ENCODE measurements around the gene BFSP1.

BFSP1 gene

GRCh38 chr20:17465236-17465635 is 65.9 kb downstream of the BFSP1 start:
- DNase-seq (ENCODE audit: low read depth): no peak

DNA sequence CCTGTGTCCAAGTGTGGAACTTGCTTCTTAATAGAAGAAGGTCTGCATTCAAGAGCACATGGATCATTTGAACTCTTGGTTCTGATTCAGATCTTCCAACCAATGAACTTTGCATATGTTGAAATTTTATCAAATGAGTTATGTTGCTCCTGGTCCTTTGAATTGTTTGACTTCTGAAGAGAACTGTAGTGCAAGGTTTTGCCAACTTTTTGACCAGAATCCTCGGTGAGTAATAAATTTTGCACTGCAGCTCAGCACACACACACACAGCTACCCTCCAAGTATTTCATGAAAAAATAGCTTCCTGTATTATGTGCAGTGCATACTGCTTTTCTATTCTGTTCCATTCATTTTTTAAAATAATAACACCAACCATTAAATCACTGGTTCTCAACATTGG is 67.5 kb downstream of the BFSP1 start:
- DNase-seq (ENCODE audit: low read depth): peak; percentile 22

GRCh38 chr20:17461941-17462340 is 69.2 kb downstream of the BFSP1 start:
- no peak for DNase-seq (ENCODE audit: low read depth)

DNA sequence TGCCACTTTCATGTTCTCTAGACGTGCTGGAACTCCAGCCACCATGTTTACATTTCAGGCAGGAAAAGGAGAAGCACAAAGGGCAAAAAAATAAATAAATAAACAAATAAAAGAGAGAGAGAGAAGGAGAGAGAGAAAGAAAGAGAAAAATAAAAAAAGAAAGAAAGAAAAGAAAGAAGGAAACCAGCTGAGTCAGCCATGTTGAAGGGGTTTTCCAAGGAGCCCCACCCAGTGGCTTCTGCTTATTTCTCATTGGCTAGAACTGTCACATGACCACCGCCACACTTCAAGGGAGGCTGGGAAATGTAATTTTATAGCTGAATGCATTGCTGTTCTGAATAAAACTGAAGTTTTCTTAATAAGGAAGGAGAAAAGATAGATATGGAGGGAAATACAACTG is 71.1 kb downstream of the BFSP1 start:
- no peak for DNase-seq (ENCODE audit: low read depth)

DNA sequence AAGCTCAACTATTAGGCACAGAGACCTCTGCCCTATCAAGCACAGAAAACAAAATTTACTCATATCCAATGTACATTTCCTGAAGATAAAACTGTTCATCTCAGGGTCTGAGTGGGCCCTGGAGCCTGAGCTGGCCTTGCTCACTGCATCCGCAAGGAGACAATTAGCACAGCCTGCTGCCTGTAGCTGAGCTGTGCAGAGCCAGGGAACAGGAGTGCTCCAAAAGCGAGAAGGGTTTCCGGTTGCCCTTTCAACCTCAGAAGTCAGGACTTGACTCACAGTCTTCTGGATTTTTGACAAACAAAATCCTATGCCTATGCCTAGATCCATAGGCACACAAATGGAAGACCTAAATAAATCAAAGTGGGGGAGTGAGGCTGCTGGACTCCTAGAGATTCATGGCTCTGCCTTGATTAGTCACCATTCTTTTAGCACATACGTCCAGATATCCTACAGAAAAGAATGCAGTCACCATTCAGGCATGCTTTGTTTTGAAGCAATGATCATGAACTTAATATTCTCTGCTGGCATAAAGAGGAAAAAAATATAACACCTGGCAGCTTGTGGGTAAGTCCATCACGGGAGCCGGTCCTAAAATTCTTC is 73.5 kb downstream of the BFSP1 start:
- DNase-seq (ENCODE audit: low read depth): no peak

GRCh38 chr20:17457079-17457478 is 74.1 kb downstream of the BFSP1 start:
- DNase-seq (ENCODE audit: low read depth): no peak

GRCh38 chr20:17456279-17456678 is 74.9 kb downstream of the BFSP1 start:
- no peak for DNase-seq (ENCODE audit: low read depth)

GRCh38 chr20:17453592-17453991 is 77.6 kb downstream of the BFSP1 start:
- no peak for DNase-seq (ENCODE audit: low read depth)

DNA sequence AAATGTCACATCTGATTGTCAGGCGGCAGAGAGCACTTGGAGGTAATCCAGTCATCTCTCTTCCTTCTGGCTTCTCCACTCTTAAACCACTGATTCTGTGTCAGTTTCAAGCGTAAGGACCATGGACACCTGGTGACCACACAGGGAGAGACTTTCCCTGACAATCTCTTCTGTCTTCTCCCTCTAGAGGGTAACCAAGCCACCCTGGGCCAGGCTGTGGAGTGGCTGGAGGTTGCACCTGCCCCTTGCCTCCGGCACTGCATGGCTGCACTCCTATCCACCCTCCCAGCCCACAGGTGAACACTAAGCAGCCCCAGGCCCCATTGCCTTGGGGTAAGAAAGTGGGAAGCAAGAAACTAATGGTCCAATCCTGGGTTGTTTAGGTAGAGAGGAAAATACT is 78.7 kb downstream of the BFSP1 start:
- no peak for DNase-seq (ENCODE audit: low read depth)

- no peak for DNase-seq (ENCODE audit: low read depth)
Measured at GRCh38 chr20:17449031-17449430, 82.1 kb downstream of the BFSP1 start.

DNA sequence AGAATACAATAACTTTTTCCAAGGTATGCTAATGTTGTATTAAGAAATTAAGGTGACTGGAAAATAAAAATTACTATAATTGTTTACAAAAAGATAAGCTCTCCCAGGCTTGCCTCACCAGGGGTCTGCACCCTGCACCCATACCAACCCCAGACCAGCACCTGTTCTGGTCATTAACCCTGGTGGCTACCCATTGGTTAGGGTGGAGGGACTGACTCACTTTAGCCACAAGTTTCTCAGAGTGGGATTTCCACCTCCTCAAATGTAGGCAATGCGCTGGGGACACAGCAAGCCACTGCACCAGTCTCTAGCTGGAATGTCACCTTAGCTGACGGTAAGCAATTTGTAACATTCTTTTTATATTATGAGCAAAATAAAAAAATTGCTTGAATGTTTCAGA is 83.1 kb downstream of the BFSP1 start:
- no peak for DNase-seq (ENCODE audit: low read depth)

GRCh38 chr20:17446171-17446570 is 85.0 kb downstream of the BFSP1 start:
- DNase-seq (ENCODE audit: low read depth): no peak

DNA sequence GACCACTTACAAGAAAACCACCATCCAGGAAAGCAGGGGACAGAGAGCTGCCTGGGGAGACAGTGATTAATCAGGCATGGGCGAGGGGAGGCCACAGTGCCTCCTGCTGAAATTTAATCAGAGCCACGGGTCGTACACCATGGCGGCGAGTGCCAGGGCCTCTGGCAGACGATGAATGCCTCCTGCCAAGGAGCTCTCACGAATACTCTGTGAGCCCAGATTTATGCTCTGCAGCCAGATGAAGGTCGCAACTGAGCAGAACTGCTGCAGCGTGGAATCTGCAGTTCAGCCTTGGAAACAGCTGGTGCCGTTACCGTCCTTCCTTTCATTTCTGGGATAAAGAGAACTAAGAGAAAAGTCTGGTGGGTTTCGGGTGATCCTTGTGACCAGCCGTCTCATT is 85.6 kb downstream of the BFSP1 start:
- DNase-seq (ENCODE audit: low read depth): no peak

GRCh38 chr20:17444091-17444490 is 87.1 kb downstream of the BFSP1 start:
- DNase-seq (ENCODE audit: low read depth): no peak

Data from stromal cell of bone marrow (primary cell).